ENCODE data around the gene PLCB3.

PLCB3 gene

DNA sequence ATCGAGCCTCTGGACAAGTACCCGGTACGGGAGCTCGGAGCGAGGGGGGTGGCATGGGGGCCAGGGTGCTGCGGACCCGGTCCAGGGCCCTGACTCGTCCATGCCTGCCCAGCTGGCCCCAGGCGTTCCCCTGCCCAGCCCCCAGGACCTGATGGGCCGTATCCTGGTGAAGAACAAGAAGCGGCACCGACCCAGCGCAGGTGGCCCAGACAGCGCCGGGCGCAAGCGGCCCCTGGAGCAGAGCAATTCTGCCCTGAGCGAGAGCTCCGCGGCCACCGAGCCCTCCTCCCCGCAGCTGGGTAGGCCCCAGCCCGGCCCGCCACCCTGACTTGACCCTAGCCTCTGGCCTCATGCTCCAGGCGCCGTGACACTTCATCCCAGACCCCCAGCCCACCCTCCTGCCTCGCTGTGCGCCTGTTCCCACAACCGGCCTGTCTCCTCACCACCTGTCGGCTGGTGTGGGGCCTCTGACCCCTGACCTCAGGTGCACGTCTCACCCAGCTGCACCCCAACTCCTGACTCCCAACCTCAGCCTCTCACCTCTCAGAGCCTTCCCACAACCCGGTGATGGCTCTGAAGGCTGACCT is 7.7 kb downstream of the PLCB3 start:
- DNase-seq (no peak), ATAC-seq (no peak)
- Mint-ChIP-seq H3K4me3 (no peak overlapping the region), H3K27ac (no peak overlapping the region), H3K27me3 (no peaks in the 10 kb centered on the region), H3K9me3 (no peaks in the 10 kb centered on the region), H3K36me3 (ENCODE audit: low read depth) (peaks cover 3% of the 10 kb centered on the region), H3K4me1 (peaks cover 11% of the 10 kb centered on the region)

DNA sequence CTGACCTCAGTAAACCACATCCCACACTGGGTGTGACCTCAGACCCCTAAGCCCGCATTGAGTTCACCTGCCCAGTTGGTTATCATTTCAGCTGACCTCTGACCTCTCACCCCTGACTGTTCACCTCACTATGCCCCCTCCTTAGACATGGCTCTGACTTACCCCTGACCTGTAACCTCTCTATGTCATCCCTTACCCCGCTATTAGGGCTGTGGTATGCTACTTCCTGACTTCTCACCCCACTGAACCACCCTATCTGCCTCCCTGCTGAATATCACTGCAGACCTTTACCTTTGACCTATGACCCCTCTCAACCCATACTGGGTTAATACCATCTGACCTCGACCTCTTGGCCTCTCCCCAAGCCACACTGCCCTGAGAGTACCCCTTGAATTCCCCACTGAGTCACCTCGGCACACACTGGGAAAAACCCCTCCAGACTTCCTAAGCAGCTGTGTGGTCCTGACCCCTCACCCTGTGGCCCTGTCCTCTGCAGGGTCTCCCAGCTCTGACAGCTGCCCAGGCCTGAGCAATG is 8.3 kb downstream of the PLCB3 start:
- H3K27ac Mint-ChIP-seq = no peak overlapping the region

DNA sequence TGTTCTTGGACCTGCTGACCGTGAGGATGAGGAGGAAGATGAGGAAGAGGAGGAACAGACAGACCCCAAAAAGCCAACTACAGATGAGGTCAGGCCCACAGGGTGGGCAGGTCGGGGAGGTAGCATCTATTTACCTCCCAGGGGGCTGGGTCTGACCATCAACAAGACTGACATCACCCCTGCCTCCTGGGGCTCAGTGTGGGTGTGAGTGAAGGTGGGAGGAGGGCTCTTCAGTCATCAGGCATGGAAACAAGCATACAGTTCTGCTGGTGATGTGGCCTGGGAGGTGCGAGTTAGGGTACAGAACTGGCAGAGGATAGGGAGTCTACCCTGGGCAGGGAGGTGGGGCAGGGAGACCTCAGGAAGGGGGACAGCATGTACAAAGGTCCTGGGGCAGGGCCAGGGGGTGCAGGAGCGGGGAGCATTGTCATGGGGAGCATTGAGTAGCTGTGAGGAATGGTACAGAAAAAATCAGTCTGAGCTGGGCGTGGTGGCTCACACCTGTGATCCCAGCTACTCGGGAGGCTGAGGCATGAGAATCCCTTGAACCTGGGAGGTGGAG is 8.9 kb downstream of the PLCB3 start:
- DNase-seq = no peak
- Mint-ChIP-seq H3K4me3 (no peak overlapping the region), H3K9me3 (no peaks in the 10 kb centered on the region), H3K27me3 (no peaks in the 10 kb centered on the region), H3K4me1 (peaks cover 11% of the 10 kb centered on the region), H3K27ac (no peak overlapping the region), H3K36me3 (ENCODE audit: low read depth) (peaks cover 3% of the 10 kb centered on the region)
- ATAC-seq = peak; percentile 31

More for the DNA sequence above, 8.3 kb downstream of the PLCB3 start:
- no peak overlapping the region for H3K4me3 Mint-ChIP-seq
- DNase-seq (no peak), ATAC-seq (peak; percentile 50)
- H3K4me1 Mint-ChIP-seq = peaks cover 11% of the 10 kb centered on the region
- H3K36me3 Mint-ChIP-seq (ENCODE audit: low read depth) = peaks cover 3% of the 10 kb centered on the region
- H3K27me3 Mint-ChIP-seq = no peaks in the 10 kb centered on the region
- H3K9me3 Mint-ChIP-seq = no peaks in the 10 kb centered on the region

DNA sequence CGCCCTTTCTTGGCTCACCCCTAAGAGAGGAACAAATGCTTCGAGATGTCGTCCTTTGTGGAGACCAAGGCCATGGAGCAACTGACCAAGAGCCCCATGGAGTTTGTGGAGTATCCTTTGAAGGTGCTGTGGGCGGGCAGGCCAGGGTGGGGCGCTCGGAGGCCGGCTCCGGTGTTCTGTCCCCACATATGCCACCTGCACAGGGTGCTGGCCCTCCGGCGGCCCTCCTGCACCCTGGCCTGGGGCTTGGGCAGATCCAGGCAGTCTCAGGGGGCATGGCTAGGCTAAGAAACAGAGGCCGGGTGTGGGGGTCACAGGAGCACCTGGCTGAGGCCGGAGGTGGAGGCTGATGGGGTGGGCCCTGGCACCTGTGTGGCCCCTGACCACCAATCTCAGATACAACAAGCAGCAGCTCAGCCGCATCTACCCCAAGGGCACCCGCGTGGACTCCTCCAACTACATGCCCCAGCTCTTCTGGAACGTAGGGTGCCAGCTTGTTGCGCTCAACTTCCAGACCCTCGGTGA is 10.3 kb downstream of the PLCB3 start:
- Mint-ChIP-seq H3K4me1 (peaks cover 11% of the 10 kb centered on the region), H3K4me3 (no peak overlapping the region), H3K9me3 (no peaks in the 10 kb centered on the region), H3K27me3 (no peaks in the 10 kb centered on the region), H3K27ac (no peak overlapping the region), H3K36me3 (ENCODE audit: low read depth) (peaks cover 3% of the 10 kb centered on the region)
- DNase-seq (no peak), ATAC-seq (no peak)

DNA sequence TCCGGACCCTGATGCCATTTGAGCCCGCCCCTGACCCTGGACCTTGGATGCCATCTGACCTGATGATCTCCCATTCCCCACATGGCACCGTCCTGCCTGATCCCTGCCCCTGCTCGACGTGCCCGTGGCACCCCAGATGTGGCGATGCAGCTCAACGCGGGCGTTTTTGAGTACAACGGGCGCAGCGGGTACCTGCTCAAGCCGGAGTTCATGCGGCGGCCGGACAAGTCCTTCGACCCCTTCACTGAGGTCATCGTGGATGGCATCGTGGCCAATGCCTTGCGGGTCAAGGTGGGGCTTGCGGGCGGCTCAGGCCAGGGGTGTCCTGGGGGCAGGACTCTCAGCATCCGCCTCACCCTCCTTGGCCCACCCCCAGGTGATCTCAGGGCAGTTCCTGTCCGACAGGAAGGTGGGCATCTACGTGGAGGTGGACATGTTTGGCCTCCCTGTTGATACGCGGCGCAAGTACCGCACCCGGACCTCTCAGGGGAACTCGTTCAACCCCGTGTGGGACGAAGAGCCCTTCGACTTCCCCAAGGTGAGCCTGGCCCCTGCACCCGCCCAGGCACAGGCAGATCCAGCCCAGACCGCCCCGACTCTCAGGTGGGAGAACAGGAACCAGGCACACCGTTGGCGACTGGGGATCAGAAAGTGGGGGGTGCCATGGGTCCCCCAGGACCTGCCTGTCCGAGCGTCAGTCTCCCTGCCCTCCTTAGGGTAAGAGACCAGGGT is 11.1 kb downstream of the PLCB3 start:
- Mint-ChIP-seq H3K4me3 (no peak overlapping the region), H3K27me3 (no peaks in the 10 kb centered on the region), H3K9me3 (no peaks in the 10 kb centered on the region), H3K4me1 (peaks cover 11% of the 10 kb centered on the region), H3K27ac (no peak overlapping the region), H3K36me3 (ENCODE audit: low read depth) (peaks cover 3% of the 10 kb centered on the region)
- ATAC-seq = no peak
- DNase-seq = no peak

DNA sequence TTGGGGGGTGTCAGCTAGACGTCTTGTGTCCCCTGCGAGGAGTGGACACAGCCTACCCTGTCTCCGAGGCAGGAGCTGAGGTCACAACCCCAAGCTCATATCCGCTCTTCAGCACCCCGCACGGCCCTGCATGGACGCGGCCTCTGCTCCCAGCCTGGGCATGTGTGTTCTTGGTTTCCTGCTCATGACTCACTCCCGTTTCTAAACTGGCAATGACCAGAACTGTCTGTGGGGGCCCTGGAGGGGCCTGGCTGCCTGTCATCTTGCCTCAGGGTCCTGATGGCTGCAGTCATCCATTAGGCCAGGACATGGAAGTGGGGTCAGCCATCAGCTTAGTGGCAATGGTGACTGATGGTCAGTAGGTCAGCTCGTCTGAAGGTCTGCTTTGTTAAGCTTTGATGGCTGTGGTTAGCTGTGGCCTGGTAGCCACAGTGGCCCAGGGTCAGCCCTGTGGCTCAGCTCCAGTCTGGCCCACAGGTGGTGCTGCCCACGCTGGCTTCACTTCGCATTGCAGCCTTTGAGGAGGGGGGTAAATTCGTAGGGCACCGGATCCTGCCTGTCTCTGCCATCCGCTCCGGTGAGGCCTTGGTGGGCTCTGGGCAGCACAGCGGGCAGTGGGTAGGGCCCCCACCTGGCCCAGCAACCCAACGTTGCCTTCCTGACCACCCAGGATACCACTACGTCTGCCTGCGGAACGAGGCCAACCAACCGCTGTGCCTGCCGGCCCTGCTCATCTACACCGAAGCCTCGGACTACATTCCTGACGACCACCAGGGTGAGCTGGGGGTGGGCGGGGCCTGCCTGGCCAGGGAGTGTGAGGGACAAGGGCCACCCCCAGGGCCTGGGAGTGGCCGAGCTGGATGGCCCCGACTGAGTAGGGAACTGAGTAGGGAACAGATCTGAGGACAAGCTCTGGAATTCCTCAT is 12.0 kb downstream of the PLCB3 start:
- Mint-ChIP-seq H3K9me3 (no peaks in the 10 kb centered on the region), H3K27ac (no peak overlapping the region), H3K36me3 (ENCODE audit: low read depth) (peaks cover 4% of the 10 kb centered on the region), H3K4me3 (no peak overlapping the region), H3K4me1 (peaks cover 18% of the 10 kb centered on the region), H3K27me3 (no peaks in the 10 kb centered on the region)
- ATAC-seq (no peak), DNase-seq (no peak)

DNA sequence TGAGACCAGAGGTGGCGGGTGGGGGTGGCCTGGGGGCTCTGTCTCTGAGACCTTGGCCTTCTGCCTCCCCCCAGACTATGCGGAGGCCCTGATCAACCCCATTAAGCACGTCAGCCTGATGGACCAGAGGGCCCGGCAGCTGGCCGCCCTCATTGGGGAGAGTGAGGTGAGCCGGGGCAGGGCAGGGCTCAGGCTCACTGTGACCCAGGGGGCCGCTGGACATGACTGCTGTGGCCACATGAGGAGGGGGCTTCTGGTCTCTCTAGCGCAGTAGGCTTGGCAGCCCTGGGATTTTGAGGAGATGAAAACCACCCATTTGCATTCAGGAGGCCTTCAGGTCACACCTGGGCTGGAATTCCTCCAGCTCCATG is 12.6 kb downstream of the PLCB3 start:
- Mint-ChIP-seq H3K4me3 (no peak overlapping the region), H3K9me3 (no peaks in the 10 kb centered on the region), H3K4me1 (peaks cover 24% of the 10 kb centered on the region), H3K36me3 (ENCODE audit: low read depth) (peaks cover 6% of the 10 kb centered on the region), H3K27me3 (no peaks in the 10 kb centered on the region), H3K27ac (no peak overlapping the region)
- DNase-seq (no peak), ATAC-seq (no peak)

DNA sequence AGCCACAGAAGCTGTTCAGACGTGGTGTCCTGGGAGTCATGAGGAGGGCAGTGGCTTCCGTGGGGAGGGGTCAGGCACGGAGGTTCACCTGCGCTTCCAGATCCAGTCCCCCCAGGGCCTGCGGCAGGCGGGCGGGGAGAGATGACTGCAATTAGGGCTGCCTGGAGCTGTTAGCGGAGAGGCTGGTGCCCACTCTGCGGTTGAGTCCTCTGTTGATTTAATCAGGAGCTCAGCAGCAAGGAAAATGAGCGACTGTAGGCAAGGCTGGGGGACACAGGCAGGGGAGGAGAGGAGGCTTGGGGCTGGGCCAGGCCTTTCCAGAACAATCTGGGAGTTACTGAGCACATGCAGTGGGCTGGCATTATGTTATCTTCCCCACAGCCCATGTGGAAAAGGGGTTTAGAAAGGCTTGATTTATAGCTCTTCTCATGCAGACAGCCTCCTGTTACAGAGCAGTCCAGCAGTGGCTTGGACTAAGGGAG is 13.1 kb downstream of the PLCB3 start:
- no peaks in the 10 kb centered on the region for H3K27me3 Mint-ChIP-seq
- ATAC-seq (no peak), DNase-seq (no peak)
- H3K4me1 Mint-ChIP-seq = peaks cover 25% of the 10 kb centered on the region
- H3K36me3 Mint-ChIP-seq (ENCODE audit: low read depth) = peaks cover 8% of the 10 kb centered on the region
- H3K27ac Mint-ChIP-seq = no peak overlapping the region
- no peaks in the 10 kb centered on the region for H3K9me3 Mint-ChIP-seq
- H3K4me3 Mint-ChIP-seq = no peak overlapping the region

DNA sequence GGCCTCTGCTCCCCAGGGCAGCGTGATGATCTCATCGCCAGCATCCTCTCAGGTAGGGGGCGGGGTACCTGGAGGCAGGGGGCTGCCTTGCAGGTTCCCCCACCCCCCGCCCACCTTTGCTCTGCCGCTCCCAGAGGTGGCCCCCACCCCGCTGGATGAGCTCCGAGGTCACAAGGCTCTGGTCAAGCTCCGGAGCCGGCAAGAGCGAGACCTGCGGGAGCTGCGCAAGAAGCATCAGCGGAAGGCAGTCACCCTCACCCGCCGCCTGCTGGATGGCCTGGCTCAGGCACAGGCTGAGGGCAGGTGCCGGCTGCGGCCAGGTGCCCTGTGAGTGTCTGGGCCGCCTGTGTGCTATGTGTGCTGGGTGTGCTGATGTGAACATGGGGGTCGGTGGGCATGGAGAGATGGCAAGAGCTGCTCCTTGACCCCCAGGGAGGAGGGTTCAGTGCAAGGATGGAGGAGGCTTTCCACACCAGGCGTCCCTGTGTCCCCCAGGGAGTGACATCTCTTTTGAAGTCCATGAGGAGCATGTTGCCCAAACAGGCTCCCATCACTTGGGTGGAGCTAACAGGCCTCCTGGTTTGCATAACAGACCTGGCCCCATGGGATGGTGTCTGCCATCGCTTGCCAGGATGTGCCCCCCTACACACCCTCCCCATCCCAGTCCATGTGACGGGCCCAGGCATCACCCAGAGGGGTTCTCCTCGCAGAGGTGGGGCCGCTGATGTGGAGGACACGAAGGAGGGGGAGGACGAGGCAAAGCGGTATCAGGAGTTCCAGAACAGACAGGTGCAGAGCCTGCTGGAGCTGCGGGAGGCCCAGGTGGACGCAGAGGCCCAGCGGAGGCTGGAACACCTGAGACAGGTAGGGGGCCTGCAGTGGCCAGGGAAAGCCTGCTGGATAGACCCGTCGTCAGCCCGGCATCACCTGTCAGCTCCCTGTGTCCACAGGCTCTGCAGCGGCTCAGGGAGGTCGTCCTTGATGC is 14.1 kb downstream of the PLCB3 start:
- ATAC-seq = no peak
- no peaks in the 10 kb centered on the region for H3K9me3 Mint-ChIP-seq
- no peak overlapping the region for H3K27ac Mint-ChIP-seq
- H3K4me1 Mint-ChIP-seq = peaks cover 20% of the 10 kb centered on the region
- H3K4me3 Mint-ChIP-seq = no peak overlapping the region
- peaks cover 9% of the 10 kb centered on the region for H3K36me3 Mint-ChIP-seq (ENCODE audit: low read depth)
- no peaks in the 10 kb centered on the region for H3K27me3 Mint-ChIP-seq
- no peak for DNase-seq

DNA sequence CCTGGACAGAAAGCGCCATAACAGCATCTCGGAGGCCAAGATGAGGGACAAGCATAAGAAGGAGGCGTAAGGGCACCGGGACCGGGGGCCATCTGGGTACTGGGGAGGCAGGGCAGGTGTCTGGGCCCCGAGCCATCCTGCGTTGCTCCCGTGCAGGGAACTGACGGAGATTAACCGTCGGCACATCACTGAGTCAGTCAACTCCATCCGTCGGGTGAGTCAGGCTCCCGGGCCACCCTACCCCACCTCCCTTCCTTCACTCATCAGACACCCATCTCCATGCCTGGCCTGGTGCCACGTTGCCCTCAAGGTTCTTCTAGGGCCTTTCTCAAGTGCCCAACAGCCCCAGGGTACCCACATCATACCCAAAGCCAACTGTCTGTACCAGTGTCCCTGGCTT is 15.0 kb downstream of the PLCB3 start:
- H3K27ac Mint-ChIP-seq = no peak overlapping the region
- H3K27me3 Mint-ChIP-seq = no peaks in the 10 kb centered on the region
- no peaks in the 10 kb centered on the region for H3K9me3 Mint-ChIP-seq
- H3K4me1 Mint-ChIP-seq = peaks cover 21% of the 10 kb centered on the region
- no peak for DNase-seq
- H3K36me3 Mint-ChIP-seq (ENCODE audit: low read depth) = peaks cover 9% of the 10 kb centered on the region
- no peak for ATAC-seq
- H3K4me3 Mint-ChIP-seq = no peak overlapping the region

DNA sequence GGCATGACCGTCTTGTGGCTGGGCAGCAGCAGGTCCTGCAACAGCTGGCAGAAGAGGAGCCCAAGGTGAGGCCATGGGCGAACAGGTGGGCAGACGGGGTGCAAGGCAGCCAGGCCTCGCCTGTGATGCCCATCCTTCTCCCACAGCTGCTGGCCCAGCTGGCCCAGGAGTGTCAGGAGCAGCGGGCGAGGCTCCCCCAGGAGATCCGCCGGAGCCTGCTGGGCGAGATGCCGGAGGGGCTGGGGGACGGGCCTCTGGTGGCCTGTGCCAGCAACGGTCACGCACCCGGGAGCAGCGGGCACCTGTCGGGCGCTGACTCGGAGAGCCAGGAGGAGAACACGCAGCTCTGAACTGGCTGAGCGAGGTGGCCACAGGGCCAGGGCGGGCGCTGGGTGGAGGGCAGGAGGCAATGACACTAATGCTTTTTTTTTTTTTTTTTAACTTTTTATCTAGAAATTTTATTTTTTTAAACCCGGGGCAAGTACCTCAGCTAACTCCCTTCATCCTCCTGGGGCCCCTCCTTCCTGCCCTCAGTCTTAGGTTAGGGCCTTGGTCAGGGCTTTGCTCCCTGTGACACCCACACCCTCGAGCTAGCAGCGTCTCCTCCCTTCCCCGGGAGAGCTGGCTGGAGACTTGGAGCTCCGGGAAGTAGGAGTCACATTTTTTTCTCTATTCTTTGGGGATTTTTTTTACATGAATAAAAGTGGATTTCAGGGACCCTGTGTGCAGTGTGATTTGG is 16.0 kb downstream of the PLCB3 start:
- Mint-ChIP-seq H3K4me3 (peak overlapping the region; percentile 98), H3K9me3 (no peaks in the 10 kb centered on the region), H3K27me3 (no peaks in the 10 kb centered on the region), H3K36me3 (ENCODE audit: low read depth) (peaks cover 9% of the 10 kb centered on the region), H3K27ac (peak overlapping the region; percentile 46), H3K4me1 (peaks cover 27% of the 10 kb centered on the region)
- no peak for DNase-seq
- no peak for ATAC-seq

DNA sequence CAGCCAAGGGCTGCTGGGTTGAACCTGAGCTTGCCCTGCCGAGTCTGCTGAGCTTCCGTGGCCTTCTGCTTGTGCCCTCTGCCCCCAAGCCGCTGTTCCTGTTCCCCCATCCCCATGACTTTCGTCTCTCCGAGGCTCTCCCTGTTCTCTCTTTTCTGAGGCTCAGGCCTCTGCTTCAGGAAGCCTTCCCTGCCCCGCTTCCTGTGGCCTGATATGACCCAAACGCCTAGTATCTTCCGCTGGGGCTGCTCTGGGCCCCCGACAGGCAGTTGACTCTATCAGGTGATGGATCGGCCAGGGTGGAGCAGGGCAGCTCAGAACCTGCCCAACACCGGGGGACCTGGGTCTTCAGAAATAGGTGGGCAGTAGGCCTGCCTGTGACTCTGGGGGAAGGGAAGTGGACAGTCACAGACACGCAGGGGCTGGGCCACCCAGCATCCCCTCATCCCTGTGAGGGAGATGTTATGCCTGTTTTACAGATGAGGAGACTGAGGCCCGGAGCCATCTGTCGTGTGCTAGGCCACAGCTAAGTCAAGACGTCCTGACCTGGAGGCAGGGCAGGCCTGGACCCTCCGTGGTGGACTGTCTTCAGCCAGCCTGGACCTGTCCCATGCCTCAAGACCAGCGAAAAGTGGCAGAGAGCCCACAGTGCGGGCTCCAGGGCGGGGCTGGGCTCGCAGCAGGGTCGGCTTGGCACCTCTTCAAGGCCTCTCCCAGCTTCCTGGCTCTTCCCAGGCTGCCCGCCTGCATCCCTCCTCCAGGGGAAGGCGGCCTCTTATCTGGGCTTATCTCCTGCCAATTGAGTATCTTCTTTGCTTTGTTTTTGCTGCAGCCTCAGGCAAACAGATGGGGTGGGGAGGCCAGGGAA is 16.9 kb downstream of the PLCB3 start:
- DNase-seq (no peak), ATAC-seq (no peak)
- Mint-ChIP-seq H3K4me3 (peak overlapping the region; percentile 98), H3K27ac (peak overlapping the region; percentile 91), H3K4me1 (peaks cover 28% of the 10 kb centered on the region), H3K9me3 (no peaks in the 10 kb centered on the region), H3K36me3 (ENCODE audit: low read depth) (peaks cover 9% of the 10 kb centered on the region), H3K27me3 (no peaks in the 10 kb centered on the region)

Measured in activated naive CD8-positive, alpha-beta T cell treated with anti-CD3 and anti-CD28 coated beads, Interleukin-2, amount 50 U/mL, for 24 hours (primary cell).